ENCODE measurements around the gene TMEM135.

Gene TMEM135

DNA sequence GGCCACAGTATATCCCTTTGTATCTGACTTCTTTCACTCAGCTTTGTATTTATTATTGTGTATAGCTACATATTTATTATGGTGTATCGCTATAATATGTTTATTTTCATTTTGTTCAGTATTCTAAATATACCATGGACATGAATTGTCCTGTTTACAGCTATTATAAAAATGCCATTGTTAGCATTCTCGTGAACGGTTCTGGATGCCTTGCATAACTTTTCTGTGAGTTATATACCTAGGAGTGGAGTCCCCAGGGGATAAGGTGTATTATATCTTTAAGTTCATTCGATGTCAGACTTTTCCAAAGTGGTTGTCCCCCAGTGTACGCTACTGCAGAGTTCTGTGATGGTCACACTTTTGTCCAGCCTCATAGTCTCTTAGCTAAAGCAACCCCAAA is 301.7 kb downstream of the TMEM135 start:
- TF ChIP-seq FOXP2 (optimal IDR thresholded peaks at IDR 0.05; ENCODE audit: borderline replicate concordance, extremely low read depth, extremely low read length, insufficient read depth) (no peak), TAF1 (IDR thresholded peaks at IDR 0.05; ENCODE audit: borderline replicate concordance, insufficient read depth, low read length) (no peak), POLR2AphosphoS5 (IDR thresholded peaks at IDR 0.05; ENCODE audit: low read depth, low read length) (no peak), SIN3A (IDR thresholded peaks at IDR 0.05; ENCODE audit: borderline replicate concordance, insufficient read depth, low read length) (no peak)
- TF ChIP-seq, protein P1, sequence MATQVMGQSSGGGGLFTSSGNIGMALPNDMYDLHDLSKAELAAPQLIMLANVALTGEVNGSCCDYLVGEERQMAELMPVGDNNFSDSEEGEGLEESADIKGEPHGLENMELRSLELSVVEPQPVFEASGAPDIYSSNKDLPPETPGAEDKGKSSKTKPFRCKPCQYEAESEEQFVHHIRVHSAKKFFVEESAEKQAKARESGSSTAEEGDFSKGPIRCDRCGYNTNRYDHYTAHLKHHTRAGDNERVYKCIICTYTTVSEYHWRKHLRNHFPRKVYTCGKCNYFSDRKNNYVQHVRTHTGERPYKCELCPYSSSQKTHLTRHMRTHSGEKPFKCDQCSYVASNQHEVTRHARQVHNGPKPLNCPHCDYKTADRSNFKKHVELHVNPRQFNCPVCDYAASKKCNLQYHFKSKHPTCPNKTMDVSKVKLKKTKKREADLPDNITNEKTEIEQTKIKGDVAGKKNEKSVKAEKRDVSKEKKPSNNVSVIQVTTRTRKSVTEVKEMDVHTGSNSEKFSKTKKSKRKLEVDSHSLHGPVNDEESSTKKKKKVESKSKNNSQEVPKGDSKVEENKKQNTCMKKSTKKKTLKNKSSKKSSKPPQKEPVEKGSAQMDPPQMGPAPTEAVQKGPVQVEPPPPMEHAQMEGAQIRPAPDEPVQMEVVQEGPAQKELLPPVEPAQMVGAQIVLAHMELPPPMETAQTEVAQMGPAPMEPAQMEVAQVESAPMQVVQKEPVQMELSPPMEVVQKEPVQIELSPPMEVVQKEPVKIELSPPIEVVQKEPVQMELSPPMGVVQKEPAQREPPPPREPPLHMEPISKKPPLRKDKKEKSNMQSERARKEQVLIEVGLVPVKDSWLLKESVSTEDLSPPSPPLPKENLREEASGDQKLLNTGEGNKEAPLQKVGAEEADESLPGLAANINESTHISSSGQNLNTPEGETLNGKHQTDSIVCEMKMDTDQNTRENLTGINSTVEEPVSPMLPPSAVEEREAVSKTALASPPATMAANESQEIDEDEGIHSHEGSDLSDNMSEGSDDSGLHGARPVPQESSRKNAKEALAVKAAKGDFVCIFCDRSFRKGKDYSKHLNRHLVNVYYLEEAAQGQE (IDR thresholded peaks at IDR 0.05; ENCODE audit: insufficient read depth in 1 of 2, low read depth in 2 of 2, low read length in 2 of 2), result no peak

DNA sequence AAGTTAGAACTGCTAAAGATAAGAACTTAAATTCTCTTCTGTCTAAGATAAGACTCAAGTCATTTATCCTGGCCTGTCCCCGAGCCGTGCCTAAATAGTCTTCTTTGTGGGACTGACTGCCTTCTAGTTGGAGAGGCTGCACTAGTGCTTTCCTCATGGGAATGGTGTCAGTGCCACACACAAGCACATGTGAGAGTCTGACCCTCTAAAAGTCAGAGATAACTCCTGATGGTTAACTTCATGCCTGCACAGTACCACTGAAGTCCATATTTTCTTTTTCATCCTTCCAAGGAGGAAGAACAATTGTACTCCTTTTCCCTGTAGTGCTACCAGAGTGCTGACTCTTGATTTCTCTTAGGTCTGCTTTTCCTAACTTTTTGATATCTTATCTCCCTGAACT is 309.7 kb downstream of the TMEM135 start:
- TF ChIP-seq TAF1 (IDR thresholded peaks at IDR 0.05; ENCODE audit: borderline replicate concordance, insufficient read depth, low read length), result no peak
- TF ChIP-seq SIN3A (IDR thresholded peaks at IDR 0.05; ENCODE audit: borderline replicate concordance, insufficient read depth, low read length), result no peak
- TF ChIP-seq POLR2AphosphoS5 (IDR thresholded peaks at IDR 0.05; ENCODE audit: low read depth, low read length), result no peak
- TF ChIP-seq, protein P1 (IDR thresholded peaks at IDR 0.05; ENCODE audit: insufficient read depth in 1 of 2, low read depth in 2 of 2, low read length in 2 of 2), result no peak
- no peak for TF ChIP-seq FOXP2 (optimal IDR thresholded peaks at IDR 0.05; ENCODE audit: borderline replicate concordance, extremely low read depth, extremely low read length, insufficient read depth)

DNA sequence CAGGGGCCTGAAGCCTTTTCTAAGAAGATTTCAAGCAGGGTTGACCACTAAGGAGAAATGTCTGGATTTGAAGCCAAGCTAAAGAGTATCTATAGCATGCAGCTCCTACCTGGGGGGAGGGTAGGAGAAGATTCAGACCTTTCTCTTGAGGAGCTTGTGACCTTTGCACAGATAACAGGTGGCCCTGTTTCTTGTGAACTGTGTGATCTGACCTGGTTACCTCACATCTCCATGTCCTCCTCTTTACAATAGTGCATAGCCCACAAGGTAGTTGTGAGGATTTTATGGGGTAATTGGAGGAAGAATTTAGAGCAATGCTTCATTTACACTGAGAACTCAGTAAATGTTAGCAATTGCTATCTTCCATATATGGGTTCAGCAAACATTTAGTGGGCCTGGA is 310.1 kb downstream of the TMEM135 start:
- no peak for TF ChIP-seq FOXP2 (optimal IDR thresholded peaks at IDR 0.05; ENCODE audit: borderline replicate concordance, extremely low read depth, extremely low read length, insufficient read depth)
- no peak for TF ChIP-seq POLR2AphosphoS5 (IDR thresholded peaks at IDR 0.05; ENCODE audit: low read depth, low read length)
- no peak for TF ChIP-seq SIN3A (IDR thresholded peaks at IDR 0.05; ENCODE audit: borderline replicate concordance, insufficient read depth, low read length)
- no peak for TF ChIP-seq TAF1 (IDR thresholded peaks at IDR 0.05; ENCODE audit: borderline replicate concordance, insufficient read depth, low read length)
- TF ChIP-seq, protein P1 (IDR thresholded peaks at IDR 0.05; ENCODE audit: insufficient read depth in 1 of 2, low read depth in 2 of 2, low read length in 2 of 2), result no peak

DNA sequence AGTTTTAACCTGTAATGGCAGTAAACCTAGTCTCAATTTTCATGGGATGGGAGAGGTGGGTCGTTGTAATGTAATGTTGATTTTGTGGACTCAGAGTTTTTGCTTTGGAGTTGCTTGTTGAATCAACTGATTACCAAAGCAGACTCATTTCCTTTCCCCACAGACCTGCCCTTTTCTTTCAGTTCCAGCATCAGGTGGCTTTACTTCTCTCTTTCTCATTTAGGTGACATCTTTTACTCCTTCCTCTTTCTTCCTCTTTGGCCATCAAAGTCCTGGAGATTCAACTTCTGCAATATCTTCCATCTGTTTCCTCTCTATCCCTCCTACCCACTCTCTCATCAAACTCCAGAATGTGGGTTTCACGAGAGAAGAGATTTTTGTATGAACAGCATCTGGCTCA is 313.9 kb downstream of the TMEM135 start:
- no peak for TF ChIP-seq SIN3A (IDR thresholded peaks at IDR 0.05; ENCODE audit: borderline replicate concordance, insufficient read depth, low read length)
- TF ChIP-seq, protein P1 (IDR thresholded peaks at IDR 0.05; ENCODE audit: insufficient read depth in 1 of 2, low read depth in 2 of 2, low read length in 2 of 2), result no peak

Data from PFSK-1 (cell line).